GM12801 (cell line): ENCODE measurements around the gene RRP9.

Experiments
- TF ChIP-seq, protein P1 (sequence below): IDR thresholded peaks from one replicate; pipeline ENCODE4 v1.5.1; 2011; ENCODE audit warnings: control low read depth; ENCODE audit not compliant: insufficient read length; ENCODE audit errors: extremely low read depth

RRP9 gene

DNA sequence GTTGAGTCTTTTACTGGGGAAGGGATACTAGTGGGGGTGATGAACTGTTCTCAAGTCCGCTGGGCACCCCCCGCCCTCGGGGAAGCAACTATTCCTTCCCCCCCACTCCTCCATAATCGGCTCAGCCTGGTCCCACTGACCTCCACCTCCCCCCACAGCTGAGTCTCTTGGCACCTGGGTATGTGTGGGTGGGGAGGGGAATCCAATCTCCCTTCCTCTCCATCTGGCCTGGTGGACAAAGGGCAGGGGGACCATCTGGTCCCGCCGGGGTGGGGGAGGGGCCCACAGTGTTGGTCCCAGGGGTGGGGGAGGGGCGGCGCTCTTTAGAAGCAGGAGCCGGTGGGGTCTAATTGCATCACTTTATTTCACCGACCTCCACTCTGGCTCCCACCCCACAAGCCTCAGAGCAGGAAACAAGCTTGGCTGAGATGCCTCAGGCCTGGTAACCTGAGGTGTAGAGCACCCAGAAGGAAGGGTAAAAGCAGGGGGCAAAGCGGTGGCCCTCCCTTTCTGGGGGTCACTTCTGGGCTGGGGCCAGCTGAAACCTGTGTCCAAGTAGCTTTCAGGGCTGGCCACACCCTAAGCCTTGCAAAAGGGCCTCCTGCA, 26.6 kb upstream of the RRP9 start:
- TF ChIP-seq, protein P1, sequence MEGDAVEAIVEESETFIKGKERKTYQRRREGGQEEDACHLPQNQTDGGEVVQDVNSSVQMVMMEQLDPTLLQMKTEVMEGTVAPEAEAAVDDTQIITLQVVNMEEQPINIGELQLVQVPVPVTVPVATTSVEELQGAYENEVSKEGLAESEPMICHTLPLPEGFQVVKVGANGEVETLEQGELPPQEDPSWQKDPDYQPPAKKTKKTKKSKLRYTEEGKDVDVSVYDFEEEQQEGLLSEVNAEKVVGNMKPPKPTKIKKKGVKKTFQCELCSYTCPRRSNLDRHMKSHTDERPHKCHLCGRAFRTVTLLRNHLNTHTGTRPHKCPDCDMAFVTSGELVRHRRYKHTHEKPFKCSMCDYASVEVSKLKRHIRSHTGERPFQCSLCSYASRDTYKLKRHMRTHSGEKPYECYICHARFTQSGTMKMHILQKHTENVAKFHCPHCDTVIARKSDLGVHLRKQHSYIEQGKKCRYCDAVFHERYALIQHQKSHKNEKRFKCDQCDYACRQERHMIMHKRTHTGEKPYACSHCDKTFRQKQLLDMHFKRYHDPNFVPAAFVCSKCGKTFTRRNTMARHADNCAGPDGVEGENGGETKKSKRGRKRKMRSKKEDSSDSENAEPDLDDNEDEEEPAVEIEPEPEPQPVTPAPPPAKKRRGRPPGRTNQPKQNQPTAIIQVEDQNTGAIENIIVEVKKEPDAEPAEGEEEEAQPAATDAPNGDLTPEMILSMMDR: no peak

- TF ChIP-seq, protein P1: no peak
These were observed 25.9 kb upstream of the RRP9 start, which contains the start of gene PCBP4 for GRCh38 chr3:51967384-51968169. PCBP4 (minus strand) TSS chr3:51967454; CDS start chr3:51961240, 6,214 bp downstream.

DNA sequence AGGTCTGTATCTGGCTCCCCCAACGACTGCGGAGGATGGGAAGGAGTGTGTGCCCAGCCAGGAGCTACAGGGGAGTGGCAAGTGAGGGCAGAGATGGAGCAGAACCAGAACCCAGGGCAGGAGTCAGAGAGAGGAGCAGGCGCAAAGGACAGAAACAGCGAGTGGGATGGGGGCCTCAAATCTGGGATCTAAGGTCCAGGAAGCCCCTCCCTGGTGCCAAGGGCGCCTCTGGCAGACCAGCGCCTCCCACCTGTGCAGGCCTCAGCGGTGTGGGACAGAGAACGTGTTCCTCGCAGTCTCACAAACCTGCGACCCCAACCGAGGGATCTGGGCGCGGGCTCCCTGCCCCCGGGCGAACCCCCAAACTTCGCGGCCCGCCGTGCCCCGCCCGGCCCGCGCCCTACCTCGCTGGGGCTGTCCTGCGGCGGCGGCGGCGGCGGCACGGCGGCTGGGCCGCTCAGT, 25.2 kb upstream of the RRP9 start:
- TF ChIP-seq, protein P1: no peak

GRCh38 chr3:51966486-51966885, 24.8 kb upstream of the RRP9 start:
- TF ChIP-seq, protein P1: no peak

- TF ChIP-seq, protein P1: no peak
These were observed 24.3 kb upstream of the RRP9 start for GRCh38 chr3:51966016-51966415.

DNA sequence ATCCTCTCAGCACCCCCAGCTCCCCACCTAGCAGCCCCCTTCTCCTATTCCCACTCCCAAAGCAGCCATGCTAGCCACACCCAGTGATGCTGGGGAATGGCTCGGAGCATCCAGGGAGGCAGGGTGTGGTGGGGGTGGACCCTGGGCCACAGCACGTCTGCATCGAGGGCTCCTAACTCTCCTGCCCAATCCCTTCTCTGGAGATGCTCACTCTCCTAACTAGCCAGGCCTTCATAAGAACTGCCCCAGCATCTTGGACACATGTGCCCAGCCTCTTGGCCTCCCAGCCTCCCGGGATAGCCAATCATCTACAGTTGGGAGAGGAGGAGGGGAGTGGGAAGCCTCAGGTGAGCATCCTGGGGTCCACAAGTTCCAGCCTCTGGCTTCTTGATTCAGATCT, 22.8 kb upstream of the RRP9 start:
- TF ChIP-seq, protein P1: no peak

GRCh38 chr3:51963951-51964451, 22.3 kb upstream of the RRP9 start:
- TF ChIP-seq, protein P1: no peak
